WTC11 (cell line): Measurements from ENCODE around the gene CPXM2. TPM values are rescaled to one million over a fixed set of nuclear protein-coding genes. Genes with fewer than 3 reads are reported as not detected.

Source experiments
- ATAC-seq: fragments of 200-7000 bp; cut with Tn5 transposase; 2 replicates; pipeline ENCODE4 v1.10.0; 2021; ENCODE audit warnings: mild to moderate bottlenecking, moderate library complexity
- CTCF ChIA-PET: fragments of 300-600 bp; sonication (Branson Sonifier 250); formaldehyde crosslinking; loops from one replicate; lab custom pipeline; 2021; ENCODE audit warnings: antibody characterized with exemption; lab: Charles Lee
- POLR2A ChIA-PET: fragments of 350-600 bp; sonication (Branson Sonifier 250); formaldehyde crosslinking; loops from one replicate; lab custom pipeline; 2021; ENCODE audit warnings: antibody characterized with exemption; lab: Charles Lee
- DNase-seq: peaks from one replicate; pipeline ENCODE4 v3.0.0; 2021; ENCODE audit warnings: low spot score
- H3K27ac Mint-ChIP-seq: 2 replicates; pipeline ENCODE4 v1.8.0; 2021; ENCODE audit warnings: mixed read lengths
- H3K27me3 Mint-ChIP-seq: 2 replicates; pipeline ENCODE4 v1.8.0; 2021; ENCODE audit warnings: low read depth, mild to moderate bottlenecking, moderate library complexity, mixed read lengths
- H3K36me3 Mint-ChIP-seq: 2 replicates; pipeline ENCODE4 v1.8.0; 2021; ENCODE audit warnings: mixed read lengths
- H3K4me1 Mint-ChIP-seq: 2 replicates; pipeline ENCODE4 v1.8.0; 2022; ENCODE audit warnings: mixed read lengths
- H3K4me3 Mint-ChIP-seq: 2 replicates; pipeline ENCODE4 v1.8.0; 2021; ENCODE audit warnings: mild to moderate bottlenecking, moderate library complexity, mixed read lengths
- H3K9me3 Mint-ChIP-seq: 2 replicates; pipeline ENCODE4 v1.8.0; 2021; ENCODE audit warnings: mixed read lengths
- FOXJ3 ChIP-seq: sonication (generic); formaldehyde crosslinking; IDR thresholded peaks from 2 replicates; pipeline ENCODE4 v1.9.0; 2021; ENCODE audit warnings: missing genetic modification reagents, mild to moderate bottlenecking, borderline replicate concordance
- NFE2L1 ChIP-seq: sonication (generic); formaldehyde crosslinking; IDR thresholded peaks from 2 replicates; pipeline ENCODE4 v1.8.1; 2023; ENCODE audit warnings: missing genetic modification reagents
- NFYB ChIP-seq: sonication (generic); formaldehyde crosslinking; conservative IDR thresholded peaks from 2 replicates; pipeline ENCODE4 v1.8.0; 2022; ENCODE audit warnings: low read depth, missing genetic modification reagents
- NR1H2 ChIP-seq: sonication (generic); formaldehyde crosslinking; IDR thresholded peaks from 2 replicates; pipeline ENCODE4 v1.9.0; 2021; ENCODE audit warnings: mild to moderate bottlenecking, moderate library complexity, missing genetic modification reagents
- OVOL2 ChIP-seq: fragments of 250-450 bp; sonication (Bioruptor Pico); IDR thresholded peaks from 2 replicates; pipeline ENCODE4 v1.9.0; 2021; ENCODE audit warnings: mild to moderate bottlenecking, borderline replicate concordance
- PRRX2 ChIP-seq: fragments of 250-450 bp; sonication (Bioruptor Pico); IDR thresholded peaks from 2 replicates; pipeline ENCODE4 v1.8.0; 2021; ENCODE audit warnings: mild to moderate bottlenecking
- SMAD3 ChIP-seq: sonication (generic); formaldehyde crosslinking; IDR thresholded peaks from 2 replicates; pipeline ENCODE4 v1.8.0; 2022; ENCODE audit warnings: missing genetic modification reagents, mild to moderate bottlenecking, borderline replicate concordance
- SOX15 ChIP-seq: fragments of 250-450 bp; sonication (Bioruptor Pico); IDR thresholded peaks from 2 replicates; pipeline ENCODE4 v1.9.0; 2021; ENCODE audit warnings: mild to moderate bottlenecking
- SP1 ChIP-seq: sonication (generic); formaldehyde crosslinking; conservative IDR thresholded peaks from 2 replicates; pipeline ENCODE4 v1.8.1; 2022; ENCODE audit warnings: missing genetic modification reagents
- STAT6 ChIP-seq: sonication (generic); formaldehyde crosslinking; conservative IDR thresholded peaks from 2 replicates; pipeline ENCODE4 v1.8.1; 2023; ENCODE audit warnings: mild to moderate bottlenecking, low read depth, missing genetic modification reagents, moderate library complexity
- ZNF138 ChIP-seq: sonication (generic); formaldehyde crosslinking; conservative IDR thresholded peaks from 2 replicates; pipeline ENCODE4 v1.8.1; 2022; ENCODE audit warnings: mild to moderate bottlenecking, moderate library complexity, missing genetic modification reagents
- ZNF219 ChIP-seq: sonication (generic); formaldehyde crosslinking; IDR thresholded peaks from 2 replicates; pipeline ENCODE4 v1.8.0; 2023; ENCODE audit warnings: missing genetic modification reagents, mild to moderate bottlenecking, borderline replicate concordance
- ZNF232 ChIP-seq: sonication (generic); formaldehyde crosslinking; IDR thresholded peaks from 2 replicates; pipeline ENCODE4 v1.8.0; 2022; ENCODE audit warnings: mild to moderate bottlenecking, missing genetic modification reagents
- ZNF263 ChIP-seq: sonication (generic); formaldehyde crosslinking; IDR thresholded peaks from 2 replicates; pipeline ENCODE4 v1.8.1; 2022; ENCODE audit warnings: low read depth, mild to moderate bottlenecking, moderate library complexity, missing genetic modification reagents
- ZNF281 ChIP-seq: sonication (generic); formaldehyde crosslinking; IDR thresholded peaks from 2 replicates; pipeline ENCODE4 v1.8.0; 2023; ENCODE audit warnings: mild to moderate bottlenecking, missing genetic modification reagents
- ZNF416 ChIP-seq: fragments of 250-450 bp; sonication (Bioruptor Pico); IDR thresholded peaks from 2 replicates; pipeline ENCODE4 v1.9.0; 2021; ENCODE audit warnings: mild to moderate bottlenecking, inconsistent platforms
- ZNF671 ChIP-seq: fragments of 250-450 bp; sonication (Bioruptor Pico); IDR thresholded peaks from 2 replicates; pipeline ENCODE4 v1.8.0; 2021; ENCODE audit warnings: mild to moderate bottlenecking
- total RNA-seq: library from RNA; stranded (reverse); gene quantifications from 3 replicates; pipeline ENCODE4 v1.2.3, GENCODE V29; 2021
- TF ChIP-seq, protein P1 (sequence below): sonication (generic); formaldehyde crosslinking; IDR thresholded peaks from 2 replicates; pipeline ENCODE4 v1.8.1; 2022; ENCODE audit warnings: missing genetic modification reagents, borderline replicate concordance
- TF ChIP-seq, protein P2 (sequence below): fragments of 250-450 bp; sonication (Bioruptor Pico); conservative IDR thresholded peaks from 2 replicates; pipeline ENCODE4 v1.9.0; 2021; ENCODE audit warnings: mild to moderate bottlenecking
- TF ChIP-seq, protein P3 (sequence below): sonication (generic); formaldehyde crosslinking; IDR thresholded peaks from 2 replicates; pipeline ENCODE4 v1.8.0; 2022; ENCODE audit warnings: mild to moderate bottlenecking, missing genetic modification reagents
- TF ChIP-seq, protein P4 (sequence below): fragments of 250-450 bp; sonication (Bioruptor Pico); IDR thresholded peaks from 2 replicates; pipeline ENCODE4 v1.9.0; 2021; ENCODE audit warnings: mild to moderate bottlenecking
- TF ChIP-seq, protein P5 (sequence below): fragments of 250-450 bp; sonication (Bioruptor Pico); IDR thresholded peaks from 2 replicates; pipeline ENCODE4 v1.8.0; 2021; ENCODE audit warnings: mild to moderate bottlenecking

CPXM2 gene
- total RNA-seq, 1 experiment from 2014 or later = 3.4 TPM

DNA sequence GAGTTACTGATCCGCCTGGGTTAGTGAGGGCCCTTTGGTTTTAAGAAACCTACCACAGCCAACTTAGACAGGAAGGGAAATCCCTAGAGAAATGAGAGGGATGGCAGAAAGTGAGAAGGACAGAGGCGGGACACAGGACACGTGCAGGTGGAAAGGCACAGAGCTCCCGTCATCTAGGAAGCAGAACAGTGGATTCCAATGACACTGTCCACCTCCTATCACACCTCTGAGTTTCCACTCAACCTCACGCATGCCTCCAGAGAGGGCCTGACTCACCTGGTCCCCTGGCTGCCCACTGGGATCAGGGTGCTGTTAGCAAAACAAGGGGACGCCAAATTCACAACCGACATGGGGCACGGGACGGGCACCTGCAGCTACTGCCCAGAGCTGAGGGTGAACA, 26.3 kb downstream of the CPXM2 start (continued):
- TF ChIP-seq, protein P1, sequence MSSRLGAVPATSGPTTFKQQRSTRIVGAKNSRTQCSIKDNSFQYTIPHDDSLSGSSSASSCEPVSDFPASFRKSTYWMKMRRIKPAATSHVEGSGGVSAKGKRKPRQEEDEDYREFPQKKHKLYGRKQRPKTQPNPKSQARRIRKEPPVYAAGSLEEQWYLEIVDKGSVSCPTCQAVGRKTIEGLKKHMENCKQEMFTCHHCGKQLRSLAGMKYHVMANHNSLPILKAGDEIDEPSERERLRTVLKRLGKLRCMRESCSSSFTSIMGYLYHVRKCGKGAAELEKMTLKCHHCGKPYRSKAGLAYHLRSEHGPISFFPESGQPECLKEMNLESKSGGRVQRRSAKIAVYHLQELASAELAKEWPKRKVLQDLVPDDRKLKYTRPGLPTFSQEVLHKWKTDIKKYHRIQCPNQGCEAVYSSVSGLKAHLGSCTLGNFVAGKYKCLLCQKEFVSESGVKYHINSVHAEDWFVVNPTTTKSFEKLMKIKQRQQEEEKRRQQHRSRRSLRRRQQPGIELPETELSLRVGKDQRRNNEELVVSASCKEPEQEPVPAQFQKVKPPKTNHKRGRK (CRISPR knock-in tag) = no peak
- no peak for TF ChIP-seq OVOL2 (CRISPR knock-in tag)
- TF ChIP-seq, protein P2, sequence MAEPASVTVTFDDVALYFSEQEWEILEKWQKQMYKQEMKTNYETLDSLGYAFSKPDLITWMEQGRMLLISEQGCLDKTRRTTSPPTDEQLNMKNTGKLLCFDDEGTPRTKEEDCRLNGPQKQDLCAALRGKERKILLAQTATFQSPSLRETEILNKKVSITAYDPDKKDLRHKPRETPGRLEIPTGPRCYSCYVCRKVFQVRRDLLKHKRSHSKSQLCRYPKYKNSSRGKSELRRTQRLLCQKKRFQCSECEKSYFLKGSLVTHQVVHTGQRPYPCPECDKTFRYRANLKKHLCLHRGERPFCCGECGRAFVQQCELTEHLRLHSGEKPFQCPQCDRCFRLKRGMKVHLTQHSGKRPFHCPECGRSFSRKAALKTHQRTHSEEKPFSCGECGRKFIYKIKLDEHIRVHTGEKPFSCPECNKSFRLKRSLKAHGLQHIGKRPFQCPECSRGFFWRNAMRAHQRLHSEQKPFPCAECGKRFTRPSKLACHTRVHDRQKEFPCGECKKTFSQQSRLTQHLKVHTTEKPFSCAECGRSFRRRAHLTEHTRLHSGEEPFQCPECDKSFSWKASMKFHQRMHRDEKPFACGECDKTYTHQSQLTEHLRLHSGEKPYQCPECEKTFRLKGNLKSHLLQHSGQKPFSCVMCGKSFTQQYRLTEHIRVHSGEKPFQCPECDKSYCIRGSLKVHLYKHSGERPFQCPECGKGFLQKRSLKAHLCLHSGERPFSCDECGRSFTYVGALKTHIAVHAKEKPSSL (CRISPR knock-in tag) = no peak
- TF ChIP-seq ZNF219 (CRISPR knock-in tag) = no peak
- no peak for TF ChIP-seq PRRX2 (CRISPR knock-in tag)
- TF ChIP-seq, protein P3, sequence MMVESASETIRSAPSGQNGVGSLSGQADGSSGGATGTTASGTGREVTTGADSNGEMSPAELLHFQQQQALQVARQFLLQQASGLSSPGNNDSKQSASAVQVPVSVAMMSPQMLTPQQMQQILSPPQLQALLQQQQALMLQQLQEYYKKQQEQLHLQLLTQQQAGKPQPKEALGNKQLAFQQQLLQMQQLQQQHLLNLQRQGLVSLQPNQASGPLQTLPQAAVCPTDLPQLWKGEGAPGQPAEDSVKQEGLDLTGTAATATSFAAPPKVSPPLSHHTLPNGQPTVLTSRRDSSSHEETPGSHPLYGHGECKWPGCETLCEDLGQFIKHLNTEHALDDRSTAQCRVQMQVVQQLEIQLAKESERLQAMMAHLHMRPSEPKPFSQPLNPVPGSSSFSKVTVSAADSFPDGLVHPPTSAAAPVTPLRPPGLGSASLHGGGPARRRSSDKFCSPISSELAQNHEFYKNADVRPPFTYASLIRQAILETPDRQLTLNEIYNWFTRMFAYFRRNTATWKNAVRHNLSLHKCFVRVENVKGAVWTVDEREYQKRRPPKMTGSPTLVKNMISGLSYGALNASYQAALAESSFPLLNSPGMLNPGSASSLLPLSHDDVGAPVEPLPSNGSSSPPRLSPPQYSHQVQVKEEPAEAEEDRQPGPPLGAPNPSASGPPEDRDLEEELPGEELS (CRISPR knock-in tag) = no peak
- no peak for TF ChIP-seq NR1H2 (CRISPR knock-in tag)
- TF ChIP-seq FOXJ3 (CRISPR knock-in tag) = no peak
- TF ChIP-seq ZNF671 (CRISPR knock-in tag) = no peak
- no peak for TF ChIP-seq STAT6 (CRISPR knock-in tag)

- TF ChIP-seq ZNF416 (CRISPR knock-in tag) (no peak), NFYB (CRISPR knock-in tag) (no peak), ZNF263 (CRISPR knock-in tag) (no peak), SP1 (no peak), SOX15 (CRISPR knock-in tag) (no peak), ZNF138 (no peak), NFE2L1 (CRISPR knock-in tag) (no peak), ZNF232 (CRISPR knock-in tag) (no peak), SMAD3 (CRISPR knock-in tag) (no peak), ZNF281 (CRISPR knock-in tag) (no peak), ZNF671 (CRISPR knock-in tag) (no peak)
- TF ChIP-seq, protein P2 (CRISPR knock-in tag) = no peak
- TF ChIP-seq, protein P4, sequence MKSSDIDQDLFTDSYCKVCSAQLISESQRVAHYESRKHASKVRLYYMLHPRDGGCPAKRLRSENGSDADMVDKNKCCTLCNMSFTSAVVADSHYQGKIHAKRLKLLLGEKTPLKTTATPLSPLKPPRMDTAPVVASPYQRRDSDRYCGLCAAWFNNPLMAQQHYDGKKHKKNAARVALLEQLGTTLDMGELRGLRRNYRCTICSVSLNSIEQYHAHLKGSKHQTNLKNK (CRISPR knock-in tag) = no peak
- TF ChIP-seq, protein P5, sequence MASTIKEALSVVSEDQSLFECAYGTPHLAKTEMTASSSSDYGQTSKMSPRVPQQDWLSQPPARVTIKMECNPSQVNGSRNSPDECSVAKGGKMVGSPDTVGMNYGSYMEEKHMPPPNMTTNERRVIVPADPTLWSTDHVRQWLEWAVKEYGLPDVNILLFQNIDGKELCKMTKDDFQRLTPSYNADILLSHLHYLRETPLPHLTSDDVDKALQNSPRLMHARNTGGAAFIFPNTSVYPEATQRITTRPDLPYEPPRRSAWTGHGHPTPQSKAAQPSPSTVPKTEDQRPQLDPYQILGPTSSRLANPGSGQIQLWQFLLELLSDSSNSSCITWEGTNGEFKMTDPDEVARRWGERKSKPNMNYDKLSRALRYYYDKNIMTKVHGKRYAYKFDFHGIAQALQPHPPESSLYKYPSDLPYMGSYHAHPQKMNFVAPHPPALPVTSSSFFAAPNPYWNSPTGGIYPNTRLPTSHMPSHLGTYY (CRISPR knock-in tag) = no peak
- ChIA-PET CTCF (interaction anchor here (1.4 kb wide), 1 partner anchor 177 kb away, joined by 3 read pairs; no protein-coding TSS in a partner anchor), POLR2A (no interaction called here)
- peaks cover 30% of the 10 kb centered on the region for H3K4me1 Mint-ChIP-seq
- H3K36me3 Mint-ChIP-seq = 0 out of 2 replicates have a peak, but pooled peaks cover 4% of the 10 kb centered on the region
- H3K9me3 Mint-ChIP-seq = no peaks in the 10 kb centered on the region
- ATAC-seq = no peak
- no peak overlapping the region for H3K4me3 Mint-ChIP-seq
- no peaks in the 10 kb centered on the region for H3K27me3 Mint-ChIP-seq
- DNase-seq = no peak
- no peak overlapping the region for H3K27ac Mint-ChIP-seq
Measured at GRCh38 chr10:123864923-123865322, 26.7 kb downstream of the CPXM2 start.
